Activated naive CD4-positive, alpha-beta T cell treated with anti-CD3 and anti-CD28 coated beads, Interleukin-2, amount 50 U/mL, for 16 hours (primary cell): Measurements from ENCODE around the gene TOB1.
A peak's percentile ranks its signal among the peaks of the same experiment; 100 is the strongest.

ENCODE experiments used
- DNase-seq: peaks from one replicate; pipeline ENCODE4 v3.0.0-alpha.2; 2020

The TOB1 gene

GRCh38 chr17:50830352-50830751 is 35.8 kb downstream of the TOB1 start:
- DNase-seq = no peak

- no peak for DNase-seq
These were observed 36.8 kb downstream of the TOB1 start for GRCh38 chr17:50829332-50829731.

- no peak for DNase-seq
These were observed 37.5 kb downstream of the TOB1 start for GRCh38 chr17:50828508-50829170.

GRCh38 chr17:50825188-50825587 is 41.0 kb downstream of the TOB1 start:
- no peak for DNase-seq

- DNase-seq = no peak
These were observed 41.7 kb downstream of the TOB1 start for GRCh38 chr17:50824429-50824828.

- no peak for DNase-seq
These were observed 43.6 kb downstream of the TOB1 start for GRCh38 chr17:50822550-50822949.

- DNase-seq = no peak
These were observed 45.5 kb downstream of the TOB1 start for GRCh38 chr17:50820651-50821050.

- no peak for DNase-seq
These were observed 47.1 kb downstream of the TOB1 start for GRCh38 chr17:50818921-50819657.

- no peak for DNase-seq
These were observed 47.9 kb downstream of the TOB1 start for GRCh38 chr17:50818261-50818660.

GRCh38 chr17:50817838-50818237 is 48.3 kb downstream of the TOB1 start:
- no peak for DNase-seq

- peak; percentile 67 for DNase-seq
These were observed 49.1 kb downstream of the TOB1 start for GRCh38 chr17:50816771-50817751.

- DNase-seq = no peak
These were observed 49.9 kb downstream of the TOB1 start for GRCh38 chr17:50816271-50816670.

- no peak for DNase-seq
These were observed 50.8 kb downstream of the TOB1 start for GRCh38 chr17:50815400-50815799.

- no peak for DNase-seq
These were observed 52.6 kb downstream of the TOB1 start for GRCh38 chr17:50813583-50813982.
